GM21717 (cell line): ENCODE results near the gene NECAB2.

Experiments used
- ATAC-seq: cut with Tn5 transposase; IDR thresholded peaks from one replicate; pipeline ENCODE4 v1.9.1; 2021; ENCODE audit warnings: mild to moderate bottlenecking, moderate library complexity; ENCODE audit not compliant: unreplicated experiment

Gene NECAB2

DNA sequence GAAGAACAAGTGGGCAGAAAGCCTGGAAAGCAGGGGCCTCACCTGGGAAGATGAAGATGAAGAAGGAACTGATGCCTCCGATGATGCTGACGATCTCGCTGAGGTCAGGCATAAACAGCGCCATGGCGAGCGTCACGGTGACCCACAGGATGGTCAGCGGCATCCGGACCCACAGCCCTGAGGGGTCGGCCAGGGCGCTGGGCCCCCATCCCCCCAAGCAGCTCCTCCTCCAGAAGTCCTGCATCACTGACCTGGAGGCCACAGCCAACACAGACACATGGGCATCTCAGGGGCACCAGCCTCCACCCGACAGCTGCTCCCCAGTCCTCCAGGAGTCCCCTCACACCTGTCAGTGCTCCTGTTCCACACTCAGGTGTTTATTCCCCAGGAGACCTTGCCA, 48.4 kb downstream of the NECAB2 start:
- ATAC-seq, result no peak

DNA sequence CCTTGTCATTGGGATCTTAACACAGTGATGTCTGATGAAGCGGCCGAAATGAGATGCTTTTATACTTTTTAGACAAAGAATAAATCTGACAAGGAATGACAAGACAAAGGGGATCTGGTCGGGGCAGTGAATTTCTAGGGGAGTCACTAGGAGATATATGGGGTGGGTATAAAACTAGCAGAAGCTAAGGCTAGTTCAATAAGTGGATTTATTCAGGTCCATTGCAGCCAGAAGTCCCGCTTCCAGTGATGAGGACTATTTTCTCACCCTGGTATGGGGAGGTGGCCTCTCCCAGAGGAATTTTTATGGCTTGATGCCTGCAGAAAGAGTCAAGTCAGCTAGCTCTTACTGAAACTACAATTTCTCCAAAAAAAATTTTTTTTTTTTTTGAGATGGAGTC, 50.7 kb downstream of the NECAB2 start:
- no peak for ATAC-seq

DNA sequence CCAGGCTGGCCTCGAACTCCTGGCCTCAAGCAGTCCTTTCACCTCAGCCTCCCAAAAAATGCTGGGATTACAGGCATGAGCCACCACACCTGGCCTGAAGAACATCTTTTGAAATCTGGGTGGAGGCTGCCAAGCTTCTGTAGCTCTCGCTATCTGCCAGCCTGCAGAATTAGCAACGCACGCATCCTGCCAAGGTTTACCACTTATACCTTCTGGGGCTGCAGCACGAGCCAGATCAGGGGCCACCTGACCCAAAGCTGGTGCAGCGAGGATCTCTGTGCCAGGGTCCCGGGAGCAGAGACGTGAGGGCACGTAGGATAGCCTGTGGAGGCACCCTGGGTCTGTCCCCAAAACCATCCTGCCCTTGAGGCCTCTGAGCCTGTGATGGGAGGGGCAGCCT, 52.3 kb downstream of the NECAB2 start:
- ATAC-seq, result no peak

DNA sequence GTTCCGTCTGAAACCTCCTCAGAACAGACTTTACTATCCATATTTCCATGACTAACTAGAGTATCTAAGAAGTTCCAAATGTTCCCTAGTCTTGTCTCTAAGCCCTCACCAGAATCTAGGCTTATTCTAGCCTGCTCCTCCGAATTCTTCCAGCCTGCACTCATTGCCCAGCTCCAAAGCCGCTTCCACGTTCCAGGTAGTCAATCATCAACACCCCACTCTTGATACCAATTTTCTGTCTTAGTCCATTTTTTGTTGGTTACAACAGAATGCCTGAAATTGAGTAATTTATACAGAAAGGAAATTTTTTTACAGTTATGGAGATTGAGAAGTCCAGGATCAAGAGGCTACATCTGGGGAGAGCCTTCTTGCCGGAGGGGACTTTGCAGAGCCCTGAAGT, 53.4 kb downstream of the NECAB2 start:
- no peak for ATAC-seq

DNA sequence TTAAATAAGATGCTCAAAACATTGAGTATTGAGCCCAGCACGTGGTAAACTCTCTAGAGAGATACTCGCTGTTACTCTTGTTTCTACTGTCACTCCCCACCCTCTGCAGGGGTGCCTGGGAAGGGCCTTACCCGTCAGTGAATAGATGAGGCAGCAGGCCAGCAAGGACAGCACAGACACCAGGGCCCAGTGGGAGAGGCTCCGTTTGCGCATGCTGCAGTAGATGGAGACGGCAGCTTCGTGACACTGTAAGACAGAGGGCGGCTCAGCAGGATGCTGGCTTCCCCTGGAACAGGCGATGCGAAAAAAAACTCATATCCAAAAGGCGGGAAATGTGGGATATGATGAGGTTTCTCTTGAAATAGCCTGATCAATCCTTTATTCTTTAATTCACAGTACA, 54.6 kb downstream of the NECAB2 start:
- no peak for ATAC-seq

DNA sequence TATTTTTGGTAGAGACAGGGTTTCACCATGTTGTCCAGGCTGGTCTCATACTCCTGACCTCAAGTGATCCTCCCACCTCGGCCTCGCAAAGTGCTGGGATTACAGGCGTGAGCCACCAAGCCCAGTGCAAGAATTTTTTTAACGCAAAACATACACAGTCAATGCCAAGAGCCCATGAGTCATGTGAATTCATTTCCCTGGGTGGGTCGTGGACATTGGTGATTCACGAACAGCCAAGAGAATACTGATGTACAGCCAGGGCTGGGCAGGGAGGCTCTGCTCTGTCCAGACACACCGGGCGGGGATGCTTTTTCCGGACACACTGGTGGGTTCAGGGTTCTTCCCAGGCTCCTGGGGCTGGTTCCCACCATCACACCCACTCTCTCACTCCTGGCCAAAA, 56.8 kb downstream of the NECAB2 start:
- no peak for ATAC-seq

DNA sequence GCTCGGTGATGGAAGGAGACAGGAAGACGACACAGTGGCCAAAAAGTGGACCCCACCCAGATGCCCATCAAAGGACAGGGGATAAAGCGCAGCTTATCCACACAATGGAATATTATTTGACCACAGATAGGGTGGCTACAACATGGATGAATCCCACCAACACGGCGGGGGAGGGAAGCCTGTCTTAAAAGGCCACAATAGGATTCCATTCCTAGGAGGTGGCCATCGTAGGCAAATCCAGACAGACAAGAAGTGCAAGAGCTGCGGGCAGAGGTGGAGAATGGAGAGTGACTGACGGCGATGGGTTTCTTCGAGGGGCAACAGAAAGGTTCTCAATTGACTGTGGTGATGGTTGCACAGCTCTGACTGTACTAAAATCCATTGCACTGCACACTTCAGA, 58.6 kb downstream of the NECAB2 start:
- ATAC-seq, result no peak

DNA sequence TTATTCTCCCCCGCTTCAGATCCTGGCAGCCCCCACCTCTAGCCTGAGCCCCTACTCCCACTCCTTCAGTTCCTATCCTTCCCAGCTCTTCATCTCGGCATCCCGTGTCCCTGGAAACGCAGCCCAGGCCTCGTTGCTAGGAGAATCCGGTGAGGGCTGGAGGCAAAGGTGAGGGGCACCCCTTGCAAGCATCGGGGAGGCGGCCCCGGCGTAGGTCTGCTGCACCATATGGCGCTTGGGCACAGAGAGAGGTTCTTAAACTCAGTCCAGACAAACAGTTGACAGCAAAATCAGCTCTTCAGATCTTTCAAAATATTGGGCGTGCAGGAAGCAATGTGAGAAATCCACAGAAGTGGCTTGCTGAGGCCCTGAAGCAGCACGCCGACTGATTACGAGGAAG, 59.6 kb downstream of the NECAB2 start:
- ATAC-seq, result no peak

DNA sequence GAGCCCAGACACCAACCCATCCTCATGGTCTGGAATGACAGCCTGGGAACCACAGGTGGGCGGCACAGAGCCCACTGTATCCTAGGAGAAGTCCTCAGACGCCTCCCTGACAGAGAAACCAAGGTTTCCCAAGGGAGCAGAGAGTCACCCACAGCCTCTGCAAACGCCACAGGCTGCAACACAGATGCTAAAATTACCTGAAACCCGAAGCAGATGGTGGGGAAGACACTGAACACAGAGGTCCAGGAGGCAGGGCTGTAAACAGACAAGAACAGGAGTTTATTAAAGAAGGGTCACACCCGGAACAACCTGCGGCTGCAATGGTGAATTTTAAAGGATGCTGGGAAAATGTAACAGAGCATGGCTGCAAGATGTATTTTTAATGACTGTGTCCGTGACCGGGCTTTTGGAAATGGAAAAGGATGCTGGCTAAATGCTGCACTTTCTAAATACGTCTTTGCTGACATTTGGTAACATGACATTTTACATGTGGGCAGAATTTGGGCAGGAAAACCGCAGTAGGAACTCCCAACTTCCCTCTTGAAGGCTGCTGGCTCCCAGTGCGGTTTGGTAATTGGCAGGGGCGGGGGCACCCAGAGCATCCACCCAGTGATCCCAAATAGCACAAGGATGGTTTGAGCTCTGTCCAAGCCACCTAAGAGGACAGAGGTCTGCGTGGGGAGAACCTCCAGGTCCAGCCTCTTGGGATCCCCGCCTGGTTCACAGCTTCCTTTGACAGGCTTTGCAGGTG, 61.4 kb downstream of the NECAB2 start:
- ATAC-seq, result no peak

DNA sequence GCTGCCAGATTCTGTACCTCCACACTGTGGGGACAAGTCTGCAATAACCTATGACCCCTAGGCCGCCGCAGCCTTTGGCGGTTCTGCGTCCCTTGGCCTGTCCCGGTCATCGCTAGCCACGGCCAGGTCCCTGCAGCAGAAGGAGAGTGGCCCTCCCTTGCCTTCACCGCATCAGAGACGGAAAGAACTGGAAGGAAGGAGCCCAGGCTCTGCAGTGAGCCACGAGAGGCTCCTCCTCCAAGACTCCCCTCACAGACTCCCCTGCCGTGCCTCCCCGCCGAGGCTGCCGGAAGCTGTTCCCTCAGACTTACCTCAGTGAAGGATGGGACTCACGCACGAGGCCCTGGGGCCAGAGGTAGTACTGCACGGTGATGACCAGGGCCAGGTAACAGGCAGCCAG, 63.5 kb downstream of the NECAB2 start:
- ATAC-seq, result no peak

DNA sequence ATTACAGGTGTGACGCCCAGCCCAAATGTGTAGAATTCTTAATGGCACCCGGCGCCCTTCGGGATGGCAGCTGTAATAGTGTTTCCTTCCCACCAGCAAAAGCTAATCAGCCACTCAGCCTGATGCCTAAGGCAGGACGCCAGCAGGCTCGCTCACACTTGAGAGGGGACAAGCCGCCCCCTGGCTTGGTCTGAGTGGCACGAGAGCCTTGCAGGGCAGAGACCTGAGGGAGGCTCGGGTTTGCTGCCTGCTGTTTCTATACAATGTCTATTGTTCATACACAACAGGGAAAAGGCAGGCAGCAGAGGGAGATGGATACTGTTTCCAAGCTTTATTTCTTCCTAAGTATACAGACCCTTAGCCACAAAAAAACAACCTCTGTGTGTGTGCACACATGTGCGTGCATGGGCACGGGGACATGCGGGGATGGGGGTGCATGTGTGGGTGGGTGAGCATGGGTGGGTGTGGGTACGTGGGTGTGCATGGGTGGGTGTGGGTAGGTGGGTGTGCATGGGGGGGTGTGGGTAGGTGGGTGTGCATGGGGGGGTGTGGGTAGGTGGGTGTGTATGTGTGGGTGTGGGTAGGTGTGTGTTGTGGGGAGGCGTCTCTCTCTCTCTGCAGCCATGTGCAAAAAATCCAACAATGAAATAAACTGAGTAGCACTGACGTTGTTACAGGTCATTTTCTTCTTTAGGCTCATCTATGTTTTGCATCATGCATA, 64.6 kb downstream of the NECAB2 start:
- no peak for ATAC-seq

DNA sequence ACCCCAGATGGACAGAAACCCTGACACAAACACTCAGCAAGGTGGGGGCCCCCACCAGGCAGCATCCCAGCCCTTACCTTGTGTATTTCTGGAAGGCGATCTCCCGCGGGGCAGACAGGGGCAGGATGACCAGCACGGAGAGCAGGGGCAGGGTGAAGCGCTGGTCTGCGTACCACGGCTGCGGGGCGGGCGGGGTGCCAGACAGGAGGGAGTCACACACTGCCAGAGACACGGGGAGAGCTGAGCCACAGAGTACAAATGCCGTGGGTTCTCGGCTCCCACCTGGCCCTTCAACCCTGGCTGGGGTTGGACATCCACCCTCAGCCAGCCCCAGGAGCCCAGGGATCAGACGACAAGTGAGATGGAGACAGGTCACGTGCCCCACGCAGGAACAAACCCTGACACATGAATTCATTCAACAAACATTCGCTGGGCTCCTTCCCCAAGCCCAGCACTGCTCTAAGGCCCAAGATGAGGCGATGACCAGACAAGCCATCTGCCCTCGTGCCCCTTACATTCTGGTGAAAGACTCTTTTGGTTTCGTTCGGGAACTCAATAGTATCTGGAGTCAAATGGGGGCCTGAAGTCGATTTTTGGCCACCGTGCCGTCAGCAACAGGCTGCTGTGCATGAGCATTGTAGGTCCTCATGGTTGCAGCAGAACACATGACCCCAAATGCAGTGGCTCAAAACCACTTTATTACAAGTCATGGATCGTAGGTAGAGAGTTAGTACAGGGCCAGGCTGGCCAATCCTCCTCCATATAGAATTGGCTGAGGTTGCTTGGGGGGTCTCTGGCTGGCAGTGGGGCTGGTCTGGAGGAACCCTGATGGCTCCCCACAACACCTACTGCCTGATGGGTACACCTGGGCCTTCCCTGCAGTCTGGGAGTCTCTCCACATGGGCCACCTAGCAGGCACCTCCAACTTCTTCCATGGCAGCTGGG, 65.5 kb downstream of the NECAB2 start:
- ATAC-seq, result no peak

DNA sequence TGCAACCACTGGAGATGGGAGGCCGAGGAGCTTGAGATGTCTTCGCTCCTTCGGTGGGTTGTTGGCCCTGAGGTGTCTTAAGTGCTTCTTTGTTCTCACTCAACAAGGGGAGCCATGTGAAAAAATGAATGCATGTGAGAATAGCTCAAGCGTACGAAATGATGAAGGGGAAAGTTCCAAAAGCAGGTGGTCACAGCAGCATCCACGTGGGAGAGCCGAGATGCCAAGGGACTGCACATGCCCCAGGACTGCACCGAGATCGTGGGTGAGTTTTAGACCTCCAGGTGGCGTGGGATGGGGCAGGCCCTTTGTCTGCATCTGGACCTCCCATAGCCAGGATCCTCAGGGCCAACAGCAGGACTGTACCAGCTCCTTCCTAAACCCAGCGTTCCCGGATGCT, 66.5 kb downstream of the NECAB2 start:
- no peak for ATAC-seq

DNA sequence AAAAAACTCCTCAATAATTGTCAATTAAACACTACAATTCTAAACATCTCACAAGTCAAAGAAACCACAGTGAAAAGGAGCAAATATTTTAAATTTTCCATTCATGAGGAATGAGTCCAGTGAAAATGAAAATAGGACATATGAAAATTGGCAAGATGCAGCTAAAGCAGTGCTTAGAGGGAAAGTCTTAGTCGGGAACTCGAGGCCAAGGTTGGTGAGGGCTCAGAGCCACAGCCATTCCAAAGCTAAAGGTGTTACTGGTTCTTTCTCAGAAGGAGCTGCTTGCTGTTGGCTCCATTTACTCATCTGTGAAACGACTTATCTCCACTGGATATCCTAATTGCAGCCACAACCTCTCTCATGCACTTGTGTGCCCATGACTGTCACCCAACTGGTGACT, 68.1 kb downstream of the NECAB2 start:
- ATAC-seq, result no peak

DNA sequence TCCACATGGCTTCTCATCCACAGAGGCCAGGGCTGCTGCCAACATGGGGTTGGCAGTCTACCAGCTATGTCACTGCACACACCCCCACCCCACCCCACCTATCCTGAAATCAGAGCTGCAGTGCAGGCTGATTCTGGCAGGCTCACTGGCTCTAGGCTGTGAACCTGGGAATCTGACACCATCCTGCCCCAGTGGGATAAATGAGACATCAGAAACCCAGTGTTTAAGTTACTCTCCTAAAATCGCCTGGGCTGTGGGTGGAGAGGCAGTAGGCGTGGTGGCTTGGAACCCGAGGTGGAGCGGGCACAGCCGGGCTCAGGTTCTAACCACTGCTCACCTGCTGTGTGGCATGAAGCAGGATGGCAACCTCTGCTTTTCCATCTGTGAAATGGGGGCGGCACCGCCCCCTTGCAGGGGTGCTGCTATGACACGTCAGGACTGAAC, 69.0 kb downstream of the NECAB2 start:
- no peak for ATAC-seq

DNA sequence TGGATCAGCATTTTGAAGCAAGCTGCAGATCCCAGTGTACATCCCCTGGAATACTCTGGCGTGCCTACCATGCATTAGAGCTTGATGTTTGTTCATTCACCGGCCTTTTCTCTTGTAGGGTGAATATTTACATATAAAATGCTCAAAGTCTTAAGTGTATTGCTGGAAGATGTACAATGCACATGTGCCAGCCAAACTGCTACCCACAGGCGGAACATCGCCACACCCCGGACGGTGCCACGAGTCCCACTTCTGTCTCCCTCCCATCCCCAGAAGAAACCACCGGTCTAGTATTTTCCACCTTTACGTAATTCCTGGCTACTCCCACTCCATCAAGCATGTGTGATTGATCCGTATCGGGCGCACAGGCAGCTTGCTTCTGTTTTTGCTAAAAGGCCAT, 70.4 kb downstream of the NECAB2 start:
- ATAC-seq, result no peak

DNA sequence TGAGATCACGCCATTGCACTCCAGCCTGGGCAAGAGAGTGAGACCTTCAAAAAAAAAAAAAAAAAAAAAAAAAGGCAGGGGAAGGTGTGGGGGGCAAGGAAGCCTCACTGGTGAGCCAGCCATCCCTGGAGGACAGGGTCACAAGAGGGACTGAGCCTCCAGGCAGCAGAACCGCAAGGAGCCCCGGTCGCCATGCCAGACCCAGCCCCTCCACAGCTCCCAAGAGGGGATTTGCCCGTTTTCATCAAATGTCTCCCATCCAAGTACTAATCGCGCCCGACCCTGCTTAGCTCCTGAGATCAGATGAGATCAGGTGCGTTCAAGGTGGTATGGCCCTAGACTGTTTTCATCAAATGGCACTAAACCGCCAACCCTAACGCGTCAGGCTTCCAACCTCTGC, 71.7 kb downstream of the NECAB2 start:
- ATAC-seq, result no peak

DNA sequence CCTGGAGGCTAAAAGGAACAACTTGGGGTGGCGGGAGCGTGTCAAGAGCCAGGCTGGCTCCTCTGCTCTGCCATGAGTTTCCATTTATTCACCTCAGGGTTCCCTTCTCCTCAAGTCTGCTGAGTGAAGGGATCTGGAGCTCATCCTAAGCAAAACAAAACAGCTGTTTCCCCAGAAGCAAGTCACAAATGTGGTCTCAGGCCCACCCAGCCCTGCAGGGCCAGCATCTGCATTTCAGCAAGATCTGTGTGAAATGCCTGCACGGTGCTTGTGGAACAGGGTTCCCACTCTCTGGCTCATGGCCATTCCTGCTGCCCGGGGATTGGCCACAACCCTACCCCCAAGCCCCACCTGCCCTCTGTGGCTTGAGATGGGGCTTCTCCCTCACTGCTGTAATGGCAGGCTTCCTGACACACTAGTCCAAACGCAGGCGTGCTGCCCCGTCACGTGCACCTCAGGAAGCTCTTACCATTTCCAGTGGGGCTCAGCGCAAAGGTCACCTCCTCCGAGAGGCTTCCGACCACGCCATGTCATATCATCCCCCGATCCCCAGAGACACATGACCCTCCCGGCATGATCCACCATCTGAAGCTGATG, 72.3 kb downstream of the NECAB2 start:
- ATAC-seq, result no peak

DNA sequence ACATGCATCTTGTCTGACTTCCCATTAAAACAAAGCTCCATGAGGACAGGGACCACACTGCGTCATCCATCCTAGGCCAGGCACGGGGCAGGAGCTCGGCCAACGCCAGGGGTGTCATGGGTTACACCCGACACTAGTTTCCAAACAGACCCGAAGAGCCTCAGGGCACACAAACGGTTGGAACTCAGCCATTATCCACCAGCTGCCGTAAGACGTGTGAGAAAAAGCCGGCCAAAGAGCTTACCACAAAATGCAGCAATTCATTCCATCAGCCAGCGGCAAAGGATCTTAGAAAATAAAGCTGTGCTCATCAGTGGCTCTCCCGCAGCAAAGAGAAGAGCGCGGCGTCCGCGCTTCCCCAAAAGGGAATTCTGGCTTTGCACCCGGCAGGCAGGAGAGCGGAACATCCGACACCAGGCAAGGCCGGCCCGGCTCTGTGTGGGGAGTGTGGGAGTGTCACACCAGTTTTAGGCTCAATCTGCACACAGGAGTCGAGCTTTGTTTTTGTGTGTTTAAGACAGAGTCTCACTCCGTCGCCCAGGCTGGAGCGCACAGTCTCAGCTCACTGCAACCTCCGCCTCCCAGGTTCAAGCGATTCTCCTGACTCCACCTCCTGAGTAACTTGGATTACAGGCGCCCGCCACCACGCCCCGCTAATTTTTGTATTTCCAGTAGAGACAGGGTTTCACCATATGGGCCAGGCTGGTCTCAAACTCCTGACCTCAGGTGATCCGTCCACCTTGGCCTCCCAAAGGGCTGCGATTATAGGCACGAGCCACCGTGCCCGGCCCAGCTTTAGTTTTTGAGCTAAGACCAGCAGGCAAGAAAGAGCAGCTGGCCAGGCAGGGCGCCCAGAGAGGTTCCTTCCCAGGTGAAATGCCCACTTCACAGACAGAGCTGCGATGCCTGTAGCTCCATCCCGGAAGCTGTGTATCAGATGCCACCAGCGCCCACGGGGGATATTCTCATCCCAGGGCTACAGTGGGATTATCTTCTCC, 73.1 kb downstream of the NECAB2 start:
- ATAC-seq, result no peak

DNA sequence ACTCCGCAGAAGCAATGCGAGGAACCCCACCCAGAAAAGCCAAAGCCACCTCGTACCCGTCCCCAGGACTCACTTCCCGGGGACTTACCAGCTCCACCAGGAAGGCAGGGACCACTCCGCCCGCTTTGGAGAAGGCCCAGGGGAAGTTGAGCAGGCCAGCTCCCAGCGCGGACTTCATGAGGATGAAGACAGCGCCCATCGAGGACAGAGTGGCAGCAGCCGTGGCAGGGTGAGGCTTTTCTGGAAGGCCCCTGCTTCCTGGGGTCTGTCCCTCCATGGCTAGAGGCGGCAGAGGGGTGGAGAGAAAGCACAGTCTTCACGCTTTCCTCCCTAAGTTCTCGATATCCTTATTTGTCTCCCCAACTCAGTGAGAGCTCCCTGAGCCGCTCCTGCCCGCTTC, 73.8 kb downstream of the NECAB2 start:
- ATAC-seq, result no peak
